Activated CD4-positive, alpha-beta T cell treated with anti-CD3 and anti-CD28 coated beads, Interleukin-2, amount 50 U/mL, for 1 hour (primary cell): ENCODE measurements around the gene CATSPER1.
A peak's percentile ranks its signal among the peaks of the same experiment; 100 is the strongest.
"Not testable (repeated sequence)": the region's sequence is repeated elsewhere in the genome, so short reads cannot be mapped to it uniquely, and the experiment has no call there.

Experiments
- DNase-seq: peaks from one replicate; pipeline ENCODE4 v3.0.0-alpha.2; 2020

CATSPER1 gene

DNA sequence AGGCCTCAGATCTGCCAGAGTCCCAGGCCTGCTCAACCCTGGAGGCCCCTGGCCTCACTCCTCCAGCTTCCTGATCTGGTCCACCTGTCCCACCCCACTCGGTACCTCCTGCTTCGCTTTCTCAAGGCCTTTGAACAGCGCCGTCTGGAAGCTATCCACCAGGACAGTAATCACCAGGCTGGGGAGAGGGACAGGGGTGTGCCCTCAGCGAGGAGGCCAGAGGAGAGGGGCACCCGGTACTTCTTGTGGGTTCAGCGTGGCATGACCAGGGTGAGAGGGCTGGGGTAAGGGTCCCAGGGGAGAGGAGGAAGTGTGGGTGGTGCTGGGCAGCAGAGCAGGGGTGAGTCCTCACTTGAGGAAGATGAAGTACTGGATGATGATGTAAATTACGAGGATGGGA, 6.1 kb downstream of the CATSPER1 start:
- no peak for DNase-seq

DNA sequence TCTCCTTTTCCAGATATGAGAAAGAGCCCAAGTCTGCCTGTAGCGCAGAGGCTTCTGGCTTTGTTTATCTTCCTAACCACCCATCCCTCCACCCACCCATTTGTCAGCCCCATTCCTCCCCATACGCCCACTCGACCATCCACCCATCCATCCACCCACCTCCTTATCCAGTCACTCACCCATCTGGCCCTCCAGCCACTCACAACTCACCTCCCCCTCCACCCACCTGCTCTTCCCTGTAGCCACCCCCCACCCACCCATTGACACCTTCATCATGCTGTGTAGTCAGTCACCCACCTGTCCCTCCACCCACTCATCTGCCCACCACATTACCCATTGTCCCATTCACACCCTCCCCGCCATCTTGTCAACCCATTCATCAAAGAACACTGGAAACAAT, 9.0 kb downstream of the CATSPER1 start:
- no peak for DNase-seq

DNA sequence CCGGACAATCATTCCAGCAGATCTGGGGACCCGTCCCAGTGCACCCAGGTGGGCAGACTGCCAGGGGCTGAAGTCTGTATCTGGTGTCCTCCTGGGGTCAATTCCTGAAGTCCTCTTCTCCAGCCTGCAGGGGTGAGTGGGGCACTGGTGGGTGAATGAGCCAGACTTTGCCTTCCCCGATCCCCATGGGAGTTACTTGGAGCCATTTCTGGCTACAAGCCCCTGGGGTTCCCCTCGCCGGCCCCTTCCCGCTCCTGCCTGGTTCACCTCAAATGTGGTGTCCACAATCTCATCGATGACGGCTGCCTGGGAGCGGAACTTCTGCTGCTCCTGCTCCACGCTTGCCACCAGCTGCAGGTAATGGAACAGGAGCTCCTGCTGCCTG, 9.5 kb downstream of the CATSPER1 start:
- DNase-seq = no peak

DNA sequence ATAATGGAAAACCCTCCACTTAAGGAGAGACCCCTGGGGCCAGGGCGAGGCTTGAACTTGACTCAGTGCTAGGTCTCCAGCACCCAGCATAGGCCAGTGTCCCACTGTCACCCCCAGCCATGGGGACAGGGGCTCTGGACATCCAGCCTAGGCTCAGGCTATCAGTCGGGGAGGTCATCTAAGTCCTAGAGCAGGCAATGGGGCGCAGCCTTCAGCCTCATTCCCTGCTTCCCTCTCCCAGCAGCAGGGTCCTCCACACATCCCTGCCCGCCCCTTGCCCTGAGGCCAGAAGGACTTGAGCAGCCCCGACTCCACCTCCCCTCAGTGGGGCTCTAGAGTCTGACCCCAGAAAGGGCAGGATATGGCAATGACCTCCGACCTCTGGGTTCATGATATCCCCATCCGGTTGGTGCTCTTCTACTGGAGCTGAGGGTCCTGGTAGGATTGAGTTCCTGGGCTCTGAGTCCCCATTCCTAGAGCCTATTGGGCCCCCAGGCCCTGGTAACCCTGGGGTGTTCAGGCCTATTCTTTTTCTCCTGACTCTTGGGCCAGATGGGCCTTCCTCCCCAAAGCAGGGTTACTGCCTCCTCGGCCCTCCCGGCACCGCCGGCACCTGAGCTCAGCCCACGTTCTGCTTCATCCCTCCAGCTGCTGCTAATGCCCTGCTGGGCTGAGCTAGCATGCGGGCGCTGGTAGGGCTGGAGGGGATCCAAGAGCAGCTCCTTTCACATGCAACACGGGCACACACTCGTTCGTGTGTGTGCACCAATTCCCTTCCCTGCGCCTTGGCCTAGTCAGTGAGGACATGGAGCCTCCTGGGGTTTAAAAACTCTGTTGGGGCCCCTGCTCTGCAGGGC, 10.1 kb downstream of the CATSPER1 start:
- no peak for DNase-seq

DNA sequence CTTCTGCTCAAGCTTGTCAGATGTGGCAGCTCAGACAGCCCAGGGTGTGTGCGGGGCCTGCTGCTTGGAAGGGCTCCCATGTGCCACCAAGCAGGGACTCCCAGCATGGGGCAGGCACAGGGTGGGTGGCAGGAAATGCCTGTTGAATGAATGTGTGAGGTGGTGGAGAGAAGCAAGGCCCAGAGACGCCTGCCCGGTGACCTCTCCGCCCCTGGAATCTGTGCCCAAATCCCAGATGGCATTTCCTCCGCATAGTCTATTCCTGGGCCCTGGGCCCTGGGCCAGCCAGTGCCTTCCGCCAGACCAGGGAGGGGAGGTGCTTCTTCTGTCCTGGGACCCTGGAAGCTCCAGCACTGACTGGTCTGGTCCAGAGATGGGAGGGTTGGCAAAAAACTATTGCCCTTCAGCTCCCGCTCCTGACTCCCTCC, 10.8 kb downstream of the CATSPER1 start:
- DNase-seq = no peak

DNA sequence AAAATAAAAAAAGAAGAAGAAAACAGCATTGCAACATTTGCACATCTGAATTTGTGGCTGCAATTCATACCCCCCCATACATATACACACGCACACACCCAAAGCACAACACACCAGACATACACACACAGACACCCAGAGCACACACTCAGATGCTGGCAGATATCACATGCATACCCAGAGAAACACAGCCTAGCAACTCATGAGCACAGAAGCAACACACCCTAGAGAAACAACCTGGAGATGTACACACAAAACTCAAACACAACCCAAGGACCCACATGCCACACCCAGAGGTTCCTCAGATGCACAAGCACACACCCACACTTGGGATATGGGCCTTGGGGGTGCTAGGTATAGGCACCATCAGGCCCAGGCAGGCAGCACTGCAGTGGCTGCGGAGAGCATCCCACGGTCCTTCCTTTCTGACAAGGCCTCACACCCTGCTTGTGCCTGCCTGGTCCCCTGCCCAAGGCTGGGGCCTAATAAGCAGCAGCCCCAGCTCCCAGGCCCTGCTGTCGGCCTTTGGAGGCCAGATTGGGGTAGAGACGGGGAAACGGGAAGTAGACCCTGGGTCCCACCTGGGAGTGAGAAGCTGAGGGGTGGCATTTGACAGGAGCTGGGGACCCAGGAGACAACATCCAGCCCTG, 11.3 kb downstream of the CATSPER1 start:
- DNase-seq = no peak

DNA sequence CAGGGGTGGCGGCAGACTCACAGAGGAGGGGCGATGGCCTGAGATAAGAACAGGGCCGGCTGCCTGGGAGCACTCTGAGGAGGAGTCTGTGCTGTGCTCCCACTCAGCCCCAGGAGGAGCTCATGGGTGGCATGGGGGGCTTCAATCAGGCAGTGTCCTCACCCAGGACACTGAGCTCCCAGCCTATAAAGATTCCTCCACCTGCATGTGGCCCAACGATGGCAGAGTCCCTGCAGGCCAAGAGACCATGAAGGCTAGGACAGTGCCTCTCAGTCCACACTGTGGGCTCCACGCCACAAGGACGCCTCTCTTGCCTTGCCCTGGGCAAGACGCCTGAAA, 12.5 kb downstream of the CATSPER1 start:
- DNase-seq = no peak

DNA sequence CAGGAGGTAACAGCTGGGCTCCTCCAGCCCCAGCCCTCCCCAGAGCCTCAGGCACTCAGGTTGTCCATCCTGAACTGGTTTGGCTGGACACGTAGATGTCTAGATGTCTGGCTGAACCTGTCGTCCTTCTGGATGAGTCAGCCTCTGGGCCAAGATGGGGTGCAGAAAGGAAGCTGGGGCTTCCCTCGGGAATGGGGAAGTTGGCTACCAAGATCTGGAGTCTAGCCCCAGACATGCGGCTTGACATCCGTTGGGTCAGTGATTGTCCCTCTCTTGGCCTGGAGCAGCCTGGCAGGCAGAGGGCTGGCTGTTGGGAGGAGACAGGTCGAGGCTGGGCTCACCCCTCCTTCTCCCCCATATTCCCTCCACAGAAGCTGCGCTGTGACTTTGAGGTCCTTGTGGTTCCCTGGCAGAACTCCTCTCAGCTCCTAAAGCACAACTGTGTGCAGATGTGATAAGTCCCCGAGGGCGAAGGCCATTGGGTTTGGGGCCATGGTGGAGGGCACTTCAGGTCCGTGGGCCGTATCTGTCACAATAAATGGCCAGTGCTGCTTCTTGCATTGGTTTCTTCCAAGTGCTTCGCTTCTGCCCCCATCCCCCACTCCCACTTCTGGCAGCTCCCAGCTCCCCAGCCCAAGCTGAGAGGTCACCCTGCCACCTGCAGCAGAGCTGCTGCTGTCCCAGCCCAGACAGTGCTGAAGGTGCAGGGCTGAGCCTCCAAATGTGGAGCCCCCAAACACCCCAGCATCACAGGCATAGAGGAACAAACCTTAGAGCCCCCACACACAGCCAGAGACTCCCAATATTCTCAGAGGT, 13.1 kb downstream of the CATSPER1 start:
- DNase-seq = no peak

DNA sequence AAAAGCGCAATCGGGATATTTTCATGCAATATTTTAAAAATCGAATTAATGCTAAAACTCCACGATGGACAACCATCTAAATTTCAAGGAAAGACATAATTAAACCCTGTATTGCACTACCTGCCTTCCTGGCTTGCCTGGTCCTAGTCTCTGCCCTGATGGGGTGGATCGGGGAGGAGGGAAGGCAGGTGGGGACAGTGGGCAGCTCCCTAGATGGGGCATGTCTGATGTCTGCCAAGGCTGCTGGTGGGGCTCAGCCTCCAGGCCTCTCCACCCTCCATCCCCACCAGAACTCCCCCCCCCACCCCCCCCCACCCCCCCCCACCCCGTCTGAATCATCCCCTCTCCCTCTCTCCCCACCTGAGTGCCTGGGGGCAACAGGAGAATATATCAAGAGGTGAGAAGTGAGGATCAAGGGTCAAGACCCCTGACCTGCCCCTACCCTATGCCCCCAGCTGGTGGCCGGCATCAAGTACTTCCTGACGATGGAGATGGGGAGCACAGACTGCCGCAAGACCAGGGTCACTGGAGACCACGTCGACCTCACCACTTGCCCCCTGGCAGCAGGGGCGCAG, 13.8 kb downstream of the CATSPER1 start:
- no peak for DNase-seq

DNA sequence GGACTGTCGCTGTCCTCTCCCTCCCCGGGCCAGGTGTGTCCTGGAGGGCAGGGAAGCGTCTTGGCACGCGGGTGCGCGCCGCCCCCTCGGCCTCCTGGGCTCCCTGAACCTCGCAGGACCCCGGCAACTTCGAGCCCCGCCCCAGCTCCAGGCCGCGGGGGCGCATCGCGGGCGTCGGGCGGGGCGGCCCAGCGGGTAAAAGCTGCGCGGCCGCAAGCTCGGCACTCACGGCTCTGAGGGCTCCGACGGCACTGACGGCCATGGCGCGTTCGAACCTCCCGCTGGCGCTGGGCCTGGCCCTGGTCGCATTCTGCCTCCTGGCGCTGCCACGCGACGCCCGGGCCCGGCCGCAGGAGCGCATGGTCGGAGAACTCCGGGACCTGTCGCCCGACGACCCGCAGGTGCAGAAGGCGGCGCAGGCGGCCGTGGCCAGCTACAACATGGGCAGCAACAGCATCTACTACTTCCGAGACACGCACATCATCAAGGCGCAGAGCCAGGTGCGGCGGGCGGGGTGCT, 14.4 kb downstream of the CATSPER1 start, which contains the start of gene CST6:
Gene CST6, plus strand, starts transcription at position 224 of the 519 bp plus-strand sequence. Its CDS starts 37 bp downstream, at position 261.
- DNase-seq = no peak

DNA sequence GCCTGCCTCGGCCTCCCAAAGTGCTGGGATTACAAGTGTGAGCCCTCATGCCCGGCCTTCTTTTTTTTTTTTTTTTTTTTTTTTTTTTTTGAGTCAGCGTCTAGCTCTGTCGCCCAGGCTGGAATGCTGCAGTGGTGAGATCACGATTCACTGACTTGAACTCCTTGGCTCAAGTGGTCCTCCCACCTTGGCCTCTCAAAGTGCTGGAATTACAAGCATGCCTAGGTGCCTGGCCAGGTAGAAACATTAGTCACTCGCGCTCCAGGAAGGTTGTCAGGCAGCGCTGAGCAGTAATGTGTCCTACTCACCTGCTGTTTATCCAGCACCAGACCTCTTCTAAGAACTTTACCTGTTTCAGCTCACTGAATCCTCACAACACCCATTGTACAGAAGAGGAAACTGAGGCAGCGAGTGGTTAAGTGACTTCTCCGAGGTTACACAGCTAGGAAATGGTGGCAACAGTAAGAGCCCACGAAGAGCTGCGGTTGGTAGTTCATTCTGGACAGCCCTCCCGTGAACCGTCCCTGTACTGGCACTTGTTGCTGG, 15.0 kb downstream of the CATSPER1 start:
- DNase-seq = no peak

DNA sequence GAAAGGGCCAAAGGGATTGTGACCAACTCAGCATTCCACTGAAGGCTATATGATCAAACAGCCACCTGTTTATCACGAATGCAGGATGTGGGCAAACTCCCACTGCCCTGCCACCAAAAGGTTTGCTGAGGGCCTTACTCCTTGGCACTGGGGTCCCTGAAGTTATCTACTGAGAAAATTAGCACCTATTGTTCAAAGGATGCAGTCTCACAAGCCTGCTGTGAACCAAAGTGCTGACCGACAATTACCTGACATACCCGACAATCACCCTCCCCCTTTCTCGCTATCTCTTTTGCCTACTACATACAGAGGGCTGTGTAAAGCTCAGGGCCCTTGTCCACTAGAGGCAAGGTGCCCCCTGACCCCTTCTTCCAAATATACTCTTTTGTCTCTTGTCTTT, 16.2 kb downstream of the CATSPER1 start:
- not testable (repeated sequence) for DNase-seq

DNA sequence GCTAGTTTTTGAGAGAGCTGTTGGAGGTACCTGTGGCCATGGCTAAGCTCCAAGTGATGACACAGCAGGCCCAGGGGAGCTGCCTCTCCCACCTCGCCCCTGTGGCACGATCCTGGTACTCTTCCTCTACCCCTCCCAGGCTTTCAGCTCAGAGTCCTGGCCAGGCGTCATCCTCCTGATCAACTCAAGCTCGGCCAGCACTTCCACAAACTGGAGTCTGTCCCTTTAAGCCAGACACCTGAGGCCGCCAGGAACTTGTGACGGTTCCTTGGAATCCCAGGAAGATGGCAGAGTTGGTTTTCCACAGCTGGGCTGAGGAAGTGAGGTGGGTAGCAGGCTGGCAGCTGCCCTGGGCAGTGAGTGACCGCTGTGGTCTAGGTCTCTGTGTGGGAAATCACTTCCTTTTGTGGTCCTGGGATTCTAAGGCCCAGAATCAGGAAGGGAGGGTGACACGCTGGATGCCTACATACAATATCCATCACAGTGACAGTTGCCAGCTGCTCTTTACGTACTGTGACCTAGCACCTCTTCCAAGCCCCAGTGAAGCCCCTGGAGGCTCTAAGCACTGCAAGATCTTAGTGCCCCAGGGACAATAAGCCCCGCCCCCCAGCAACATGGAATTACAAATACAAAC, 17.7 kb downstream of the CATSPER1 start:
- DNase-seq = no peak

DNA sequence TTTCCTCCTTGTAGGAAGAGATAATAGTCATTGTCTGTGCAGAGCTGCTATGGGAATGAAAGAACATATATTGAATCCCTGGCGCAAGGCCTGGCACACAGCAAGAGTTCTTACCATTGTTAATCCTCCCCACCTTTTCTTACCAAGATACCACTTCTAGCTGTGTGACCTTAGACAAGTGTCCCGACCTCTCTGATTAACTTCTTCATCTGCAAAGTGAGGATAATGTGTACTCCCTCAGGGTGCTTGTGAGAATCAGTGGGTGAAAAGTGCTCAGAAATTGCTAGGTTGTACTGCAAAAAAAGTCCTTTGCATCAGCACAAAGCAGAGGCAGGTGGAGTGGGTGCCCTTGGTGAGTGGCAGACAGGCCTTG, 18.2 kb downstream of the CATSPER1 start:
- no peak for DNase-seq

DNA sequence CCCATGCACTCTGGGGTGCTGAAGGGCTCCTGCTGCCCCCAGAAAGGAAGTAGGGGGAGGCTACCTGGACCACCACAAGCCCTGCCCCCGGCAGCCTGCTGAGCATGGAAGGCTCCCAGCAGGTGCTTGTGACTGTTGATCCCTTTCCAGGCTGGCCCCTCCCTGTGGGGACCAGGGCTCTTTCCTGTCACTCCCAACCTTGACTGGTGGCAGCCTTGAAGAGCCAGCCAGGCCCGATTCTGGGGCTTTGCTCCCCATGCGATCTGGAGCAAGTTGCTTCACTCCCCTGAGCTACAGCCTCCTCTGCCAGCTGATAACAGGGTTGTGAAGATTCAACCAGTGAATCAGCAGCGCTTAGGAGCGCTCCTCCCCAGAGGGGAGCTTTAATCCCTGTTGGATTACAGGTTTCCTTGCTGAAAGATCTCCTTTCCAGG, 19.1 kb downstream of the CATSPER1 start:
- DNase-seq = no peak

DNA sequence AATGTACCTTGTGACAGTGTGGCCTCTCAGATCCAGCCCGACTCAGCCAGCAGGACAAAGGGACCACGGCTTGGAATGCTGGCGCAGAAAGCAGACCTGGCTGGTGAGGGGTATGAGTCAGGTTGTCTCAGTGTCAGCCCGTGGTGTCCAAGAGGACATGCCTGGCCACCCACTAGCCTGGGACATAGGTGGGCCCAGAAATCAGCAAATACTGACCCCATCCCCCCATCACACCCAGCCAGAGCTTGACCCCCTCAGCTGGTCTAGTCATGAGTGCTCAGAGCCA, 19.4 kb downstream of the CATSPER1 start:
- no peak for DNase-seq

DNA sequence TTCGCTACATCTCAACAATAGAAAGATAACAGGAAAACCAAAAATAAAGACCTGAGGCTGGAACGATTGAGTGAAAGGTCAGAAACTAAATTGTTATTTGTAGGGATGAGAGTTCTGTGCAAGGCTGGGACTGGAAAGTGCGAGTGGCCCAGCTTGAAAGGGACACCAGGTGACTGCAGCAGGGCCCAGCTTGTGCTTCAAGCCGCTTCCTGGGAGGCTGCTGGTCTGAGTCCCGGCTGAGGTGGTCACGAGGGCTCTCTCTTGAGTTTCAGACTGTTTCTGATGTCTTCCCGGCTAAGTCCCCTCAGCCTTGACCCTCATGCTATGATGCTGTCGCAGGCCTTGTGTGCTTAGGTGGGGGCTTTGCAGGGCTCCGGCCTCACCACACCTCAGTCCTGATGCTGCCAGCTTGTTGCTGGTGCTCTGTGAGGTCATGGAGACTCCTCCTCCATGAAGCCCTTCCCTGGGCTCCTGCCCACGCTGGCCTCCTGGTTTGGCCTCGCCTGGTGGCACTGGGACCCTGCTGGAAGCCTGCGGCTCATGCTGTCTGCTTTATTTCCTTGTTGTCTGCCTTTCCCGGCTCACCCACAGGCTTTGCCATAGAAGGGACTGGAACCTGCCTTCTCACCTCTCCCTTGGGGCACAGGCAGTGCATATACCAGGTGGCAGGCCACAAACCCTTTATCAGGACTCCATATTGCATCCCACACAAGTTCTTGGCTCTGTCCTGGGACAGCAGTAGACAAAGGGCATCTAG, 20.0 kb downstream of the CATSPER1 start:
- no peak for DNase-seq

DNA sequence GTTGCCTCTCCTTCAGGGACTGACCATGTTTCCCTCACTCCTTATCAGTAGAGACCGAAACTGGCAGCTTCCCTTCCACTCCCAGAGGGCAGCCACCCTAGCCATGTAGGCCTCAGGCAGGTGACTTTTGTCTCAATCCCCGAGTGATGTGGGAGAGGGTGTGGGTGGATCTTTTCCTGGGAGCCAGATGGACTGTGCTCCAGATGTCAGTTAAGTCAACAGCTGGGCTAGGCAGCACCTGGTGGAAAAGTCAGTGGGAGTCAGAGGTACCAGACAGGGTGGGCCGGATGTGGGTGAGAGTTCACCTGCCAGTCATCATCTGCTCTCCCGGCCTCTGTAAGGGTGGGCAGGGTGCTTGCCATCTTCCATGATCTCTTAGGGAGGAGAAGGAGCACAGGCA, 22.1 kb downstream of the CATSPER1 start:
- no peak for DNase-seq

DNA sequence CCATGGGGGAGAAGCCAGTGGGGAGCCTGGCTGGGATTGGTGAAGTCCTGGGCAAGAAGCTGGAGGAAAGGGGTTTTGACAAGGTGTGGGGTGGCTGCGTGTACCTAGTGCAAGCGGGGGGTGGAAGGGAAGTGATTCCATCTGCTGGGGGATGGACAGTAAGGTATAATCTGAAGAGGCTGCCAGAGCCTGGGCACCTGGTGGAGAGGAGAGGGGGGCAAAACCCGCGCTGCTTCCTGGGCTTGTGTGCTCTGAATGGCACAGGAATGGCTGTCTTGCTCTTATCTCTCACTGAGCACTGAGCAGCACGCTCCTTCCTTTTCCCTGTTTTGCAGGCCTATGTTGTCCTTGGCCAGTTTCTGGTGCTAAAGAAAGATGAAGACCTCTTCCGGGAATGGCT, 23.0 kb downstream of the CATSPER1 start:
- DNase-seq = no peak

DNA sequence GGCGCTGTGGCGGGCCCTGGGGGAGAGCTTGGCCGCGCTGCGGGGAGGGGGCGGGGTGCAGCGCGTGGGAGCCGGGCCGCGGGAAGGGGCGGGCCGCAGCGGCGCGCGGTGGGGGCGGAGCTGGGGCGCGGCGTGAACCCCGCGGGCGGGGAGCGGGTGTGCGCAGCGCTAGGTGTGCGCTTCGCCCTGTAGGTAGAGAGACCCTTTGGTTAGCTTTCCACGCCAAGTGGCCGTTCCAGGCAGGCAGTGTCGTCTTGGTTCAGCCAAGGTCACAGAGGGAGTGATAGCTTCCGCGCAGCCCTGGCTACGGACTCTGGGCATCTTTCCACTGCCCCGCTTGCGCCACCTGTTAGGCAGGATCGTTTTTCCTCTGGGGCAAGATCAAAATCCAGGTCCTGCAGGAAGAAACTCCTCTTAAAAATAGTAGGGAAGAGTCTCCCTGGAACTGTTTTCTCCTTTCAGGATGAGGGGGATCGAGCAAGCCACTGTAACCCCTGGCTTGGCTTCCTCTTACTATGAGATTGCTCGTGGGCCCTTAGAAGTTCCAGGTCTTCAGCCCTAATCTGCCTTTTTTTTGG, 23.5 kb downstream of the CATSPER1 start:
- no peak for DNase-seq

DNA sequence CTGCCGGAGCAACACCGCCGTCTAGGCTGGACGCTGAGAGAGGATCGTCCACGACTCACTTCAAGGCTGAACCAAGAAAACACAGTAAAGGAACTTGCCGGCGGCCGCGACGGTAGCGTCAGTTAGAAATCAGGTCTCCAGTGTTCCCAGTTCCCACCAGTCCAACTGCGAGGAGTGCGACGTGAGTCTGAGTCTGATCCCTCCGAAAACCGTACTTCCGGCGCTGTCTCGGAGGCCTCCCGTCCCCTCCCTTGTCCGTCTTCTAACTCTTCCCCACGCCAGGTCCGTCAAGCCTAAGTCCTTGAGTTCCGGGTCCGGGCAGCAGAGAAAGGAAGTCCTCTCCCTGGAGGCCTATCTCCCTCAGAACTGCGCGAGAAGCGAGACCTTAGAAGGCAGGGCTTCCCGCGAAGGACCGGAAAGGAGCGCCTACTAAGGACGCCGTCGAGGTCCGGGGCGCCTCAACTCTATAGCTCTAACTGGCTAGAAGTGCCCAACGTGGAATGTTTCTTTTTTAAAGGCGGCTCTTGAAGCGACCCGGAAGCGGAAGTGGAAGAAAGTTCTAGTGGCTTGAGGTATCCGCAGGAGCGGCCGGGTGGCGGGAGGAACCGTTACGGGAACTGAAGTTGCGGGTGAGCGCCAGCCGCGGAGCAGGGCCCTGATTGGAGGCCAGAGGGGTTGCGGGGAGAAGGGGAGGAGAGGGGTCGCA, 24.2 kb downstream of the CATSPER1 start, which contains the start of the genes BANF1 and EIF1AD:
Gene BANF1, plus strand, starts transcription at position 562 of the 706 bp plus-strand sequence. CDS start 748 bp downstream, outside the sequence.
Gene EIF1AD, minus strand, starts transcription at position 216 of the 706 bp plus-strand sequence. CDS start 1,768 bp downstream, outside the sequence.
- peak; percentile 87 for DNase-seq
